ENCODE measurements around the gene CEP164. TPM values are rescaled to one million over a fixed set of nuclear protein-coding genes. Genes with fewer than 3 reads are reported as not detected.

Gene CEP164
- total and polyA plus RNA-seq, 8 donors = 27.4 to 43.6 (median 33.5) TPM

GRCh38 chr11:117354550-117354949 is 26.9 kb downstream of the CEP164 start:
- ATAC-seq = no peak
- peaks cover 0 to 69% of the 10 kb centered on the region in 2 donors for H3K36me3 ChIP-seq
- intact Hi-C loops (cut with DNase I) = no loop called here

GRCh38 chr11:117356126-117356890 is 28.7 kb downstream of the CEP164 start:
- ATAC-seq = no peak
- TF ChIP-seq CTCF (IDR thresholded peaks at IDR 0.05) = no peak
- H3K36me3 ChIP-seq = peaks cover 0 to 85% of the 10 kb centered on the region in 2 donors
- no peaks in the 10 kb centered on the region for H3K4me1 ChIP-seq
- no peak overlapping the region for H3K4me3 ChIP-seq
- H3K27me3 ChIP-seq = no peaks in the 10 kb centered on the region
- DNase-seq = no peak
- no peak overlapping the region for H3K27ac ChIP-seq
- intact Hi-C loops (cut with DNase I) = no loop called here
- no peaks in the 10 kb centered on the region for H3K9me3 ChIP-seq

More at GRCh38 chr11:117354550-117354949, 26.9 kb downstream of the CEP164 start:
- H3K9me3 ChIP-seq = no peaks in the 10 kb centered on the region
- H3K27me3 ChIP-seq = no peaks in the 10 kb centered on the region
- TF ChIP-seq CTCF (IDR thresholded peaks at IDR 0.05) = no peak
- no peak for DNase-seq
- no peak overlapping the region for H3K4me3 ChIP-seq
- no peaks in the 10 kb centered on the region for H3K4me1 ChIP-seq
- H3K27ac ChIP-seq = no peak overlapping the region

- H3K4me1 ChIP-seq = no peaks in the 10 kb centered on the region
- no peak overlapping the region for H3K4me3 ChIP-seq
- no peak for DNase-seq
- no peak for ATAC-seq
- H3K27ac ChIP-seq = no peak overlapping the region
- intact Hi-C loops (cut with DNase I) = no loop called here
- H3K27me3 ChIP-seq = no peaks in the 10 kb centered on the region
- peaks cover 0 to 83% of the 10 kb centered on the region in 2 donors for H3K36me3 ChIP-seq
- no peaks in the 10 kb centered on the region for H3K9me3 ChIP-seq
- no peak for TF ChIP-seq CTCF (IDR thresholded peaks at IDR 0.05)
Observed at GRCh38 chr11:117361432-117361831, 33.8 kb downstream of the CEP164 start.

GRCh38 chr11:117366248-117366647 is 38.6 kb downstream of the CEP164 start:
- H3K27ac ChIP-seq = no peak overlapping the region
- DNase-seq = no peak
- no peaks in the 10 kb centered on the region for H3K9me3 ChIP-seq
- H3K4me3 ChIP-seq = no peak overlapping the region
- H3K27me3 ChIP-seq = no peaks in the 10 kb centered on the region
- intact Hi-C loops (cut with DNase I) = no loop called here
- ATAC-seq = no peak
- peaks cover 0 to 80% of the 10 kb centered on the region in 2 donors for H3K36me3 ChIP-seq
- no peaks in the 10 kb centered on the region for H3K4me1 ChIP-seq
- TF ChIP-seq CTCF (IDR thresholded peaks at IDR 0.05) = no peak

GRCh38 chr11:117366875-117367274 is 39.2 kb downstream of the CEP164 start:
- no peaks in the 10 kb centered on the region for H3K27me3 ChIP-seq
- ATAC-seq (no peak), DNase-seq (no peak)
- peaks cover 0 to 80% of the 10 kb centered on the region in 2 donors for H3K36me3 ChIP-seq
- H3K4me1 ChIP-seq = no peaks in the 10 kb centered on the region
- intact Hi-C loops (cut with DNase I) = no loop called here
- H3K27ac ChIP-seq = no peak overlapping the region
- TF ChIP-seq CTCF (IDR thresholded peaks at IDR 0.05) = no peak
- H3K4me3 ChIP-seq = no peak overlapping the region
- no peaks in the 10 kb centered on the region for H3K9me3 ChIP-seq
